Adrenal gland (tissue), 12 donors: ENCODE data around the gene POLR2B. TPM values are rescaled to one million over a fixed set of nuclear protein-coding genes. Genes with fewer than 3 reads are reported as not detected.
"Not testable (repeated sequence)": the region's sequence is repeated elsewhere in the genome, so short reads cannot be mapped to it uniquely, and the experiment has no call there.

ENCODE experiments used
- DNase-seq, 7 donors: peaks; one replicate each; pipeline ENCODE4 v3.0.0-alpha.2; 2019 to 2020
- H3K27ac ChIP-seq, 5 donors: fragments of 200-600 bp; sonication (generic) in 4 of 5; 1 replicate in 3 of 5; 2 replicates in 2 of 5; pipeline versions ENCODE4 v1.5.1 to v1.8.0; 2016 to 2020; ENCODE audit warnings: mild to moderate bottlenecking in 1 of 5
- H3K27me3 ChIP-seq: fragments of 200-600 bp; 2 replicates; pipeline ENCODE4 v1.8.0; 2021
- H3K36me3 ChIP-seq, 2 donors: fragments of 200-600 bp; replicated peaks in 1 of 2; 1 replicate in 1 of 2; 2 replicates in 1 of 2; pipeline versions ENCODE4 v1.5.1 to v1.8.0; 2018 to 2022
- H3K4me1 ChIP-seq, 2 donors: fragments of 200-600 bp; replicated peaks in 1 of 2; 1 replicate in 1 of 2; 2 replicates in 1 of 2; pipeline versions ENCODE4 v1.5.1 to v1.8.0; 2018 to 2021
- H3K4me3 ChIP-seq, 4 donors: fragments of 200-600 bp; sonication (generic) in 3 of 4; one replicate each; pipeline ENCODE4 v1.5.1; 2016 to 2018
- H3K9me3 ChIP-seq, 3 donors: fragments of 200-600 bp; sonication (generic) in 1 of 3; replicated peaks in 1 of 3; 1 replicate in 2 of 3; 2 replicates in 1 of 3; pipeline versions ENCODE4 v1.5.1 to v1.8.0; 2016 to 2021
- POLR2A ChIP-seq, 2 donors: fragments of 450-650 bp; IDR thresholded peaks; one replicate each; pipeline ENCODE4 v1.6.1; 2017; ENCODE audit warnings: antibody characterized with exemption in 2 of 2, mild to moderate bottlenecking in 2 of 2, moderate library complexity in 1 of 2
- WGBS, 4 donors: extraction: QIAGEN DNeasy Blood & Tissue Kit in 2 of 4; methylation state at CpG; one replicate each; pipeline versions ENCODE4 v1.1.5 to v1.1.7; 2013 to 2017; 5-methylcytosine and 5-hydroxymethylcytosine counted together
- intact Hi-C, 2 donors: fragments of 100-400 bp; cut with DNase I; formaldehyde crosslinking; loops; one replicate each; pipeline versions ENCODE4 v1.14.1 to v1.15.0; 2022 to 2023
- polyA plus RNA-seq, 3 donors: library from polyadenylated mRNA; stranded (reverse); fragments of 200-250 nt in 2 of 3; fragments of 350-450 nt in 1 of 3; fragmentation: Illumina TruSeq in 1 of 3; extraction: RNeasy Lipid Tissue Mini Kit (QIAGEN cat#74804) in 1 of 3; gene quantifications; one replicate each; pipeline ENCODE4 v1.2.3, GENCODE V29; 2013 to 2014
- total RNA-seq, 9 donors: library from RNA; depleted of rRNA in 4 of 9; stranded (reverse); fragments of >200 nt in 4 of 9; fragments of 120-200 nt in 1 of 9; fragmentation: NEBNext Ultra II Directional in 1 of 9; extraction: Animal tissue kit (Norgen Biotek cat#: 25700) in 1 of 9; gene quantifications; one replicate each; pipeline versions ENCODE4 v1.1.0 to v1.2.4, GENCODE V29; 2013 to 2023
- TF ChIP-seq, protein P1 (sequence below), 6 experiments: fragments of 450-650 bp in 4 of 6; fragments of 200-600 bp in 2 of 6; sonication (generic) in 1 of 6; IDR thresholded peaks; 1 replicate in 5 of 6; 2 replicates in 1 of 6; pipeline versions ENCODE4 v1.5.1 to v1.8.0; 2016 to 2021; ENCODE audit warnings: antibody characterized with exemption in 6 of 6, mild to moderate bottlenecking in 2 of 6, moderate library complexity in 1 of 6
- donor health status: healthy with polysubstance abuse.
- donor health status: Bipolar disorder and iron deficiency.
- donor health status: DM: yes; HTN: yes; CAD: no.
- donor health status: DM: no; HTN: no; CAD: no.
- donor health status: DM: no; HTN: no; CAD: no.
- donor health status: DM: yes; HTN: yes; CAD: no.

POLR2B gene
- total and polyA plus RNA-seq, 12 donors: 21.2 to 126 (median 74.2) TPM

DNA sequence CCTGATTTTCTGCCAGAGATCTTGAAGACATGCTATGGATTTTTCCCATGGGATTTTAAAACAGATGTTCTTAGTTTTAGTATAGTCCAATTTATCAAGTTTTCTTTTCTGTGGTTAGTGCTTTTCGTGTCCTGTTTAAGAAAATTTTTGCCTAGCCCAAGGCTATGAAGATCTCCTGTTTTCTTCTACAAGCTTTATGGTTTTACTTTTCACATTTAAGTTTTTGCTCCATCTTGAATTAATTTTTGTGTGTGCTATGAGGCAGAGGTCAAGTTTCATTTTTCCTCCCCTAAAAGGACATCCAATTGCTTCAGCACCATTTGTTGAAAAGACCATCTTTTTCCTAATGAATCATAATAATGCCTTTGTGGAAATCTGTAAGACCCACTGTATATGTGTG lies 65.6 kb downstream of the POLR2B start:
- intact Hi-C loops: no loop called here
- peak overlapping the region in 4 of 5 donors; percentile 51 to 88 (median 70) for H3K27ac ChIP-seq
- H3K9me3 ChIP-seq: no peaks in the 10 kb centered on the region
- H3K27me3 ChIP-seq: no peaks in the 10 kb centered on the region
- no peak overlapping the region for H3K4me3 ChIP-seq
- WGBS, 4 donors: 56 to 76% (median 66%) methylated on average over 1 of the region's 1 CpG
- H3K36me3 ChIP-seq: no peaks in the 10 kb centered on the region
- TF ChIP-seq, protein P1, sequence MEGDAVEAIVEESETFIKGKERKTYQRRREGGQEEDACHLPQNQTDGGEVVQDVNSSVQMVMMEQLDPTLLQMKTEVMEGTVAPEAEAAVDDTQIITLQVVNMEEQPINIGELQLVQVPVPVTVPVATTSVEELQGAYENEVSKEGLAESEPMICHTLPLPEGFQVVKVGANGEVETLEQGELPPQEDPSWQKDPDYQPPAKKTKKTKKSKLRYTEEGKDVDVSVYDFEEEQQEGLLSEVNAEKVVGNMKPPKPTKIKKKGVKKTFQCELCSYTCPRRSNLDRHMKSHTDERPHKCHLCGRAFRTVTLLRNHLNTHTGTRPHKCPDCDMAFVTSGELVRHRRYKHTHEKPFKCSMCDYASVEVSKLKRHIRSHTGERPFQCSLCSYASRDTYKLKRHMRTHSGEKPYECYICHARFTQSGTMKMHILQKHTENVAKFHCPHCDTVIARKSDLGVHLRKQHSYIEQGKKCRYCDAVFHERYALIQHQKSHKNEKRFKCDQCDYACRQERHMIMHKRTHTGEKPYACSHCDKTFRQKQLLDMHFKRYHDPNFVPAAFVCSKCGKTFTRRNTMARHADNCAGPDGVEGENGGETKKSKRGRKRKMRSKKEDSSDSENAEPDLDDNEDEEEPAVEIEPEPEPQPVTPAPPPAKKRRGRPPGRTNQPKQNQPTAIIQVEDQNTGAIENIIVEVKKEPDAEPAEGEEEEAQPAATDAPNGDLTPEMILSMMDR (IDR thresholded peaks at IDR 0.05): no peak
- TF ChIP-seq POLR2A (IDR thresholded peaks at IDR 0.05): no peak
- DNase-seq: no peak
- peaks cover 0 to 35% of the 10 kb centered on the region in 2 donors for H3K4me1 ChIP-seq

DNA sequence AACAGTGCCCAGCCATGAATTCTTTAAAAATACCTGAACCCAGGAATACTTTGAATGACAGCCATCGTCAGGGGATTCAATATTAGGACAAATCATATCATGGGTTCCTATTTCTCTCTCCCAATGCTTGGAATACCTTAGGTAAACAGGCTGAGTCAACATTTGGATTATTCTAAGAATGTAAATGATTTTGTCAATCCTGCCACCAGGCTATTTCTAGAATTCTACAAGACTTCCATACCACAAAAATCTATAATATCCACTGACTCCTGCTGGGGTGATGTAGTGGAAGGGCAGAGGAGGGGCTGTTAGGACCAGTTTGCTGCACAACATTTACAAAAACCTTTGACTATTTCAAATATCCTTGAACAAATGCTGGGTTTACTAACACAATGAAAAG lies 66.3 kb downstream of the POLR2B start:
- Histone ChIP-seq H3K36me3 (no peaks in the 10 kb centered on the region), H3K4me1 (peaks cover 0 to 35% of the 10 kb centered on the region in 2 donors), H3K27ac (peak overlapping the region in 3 of 5 donors; percentile 62 to 73 (median 68)), H3K9me3 (no peaks in the 10 kb centered on the region), H3K4me3 (no peak overlapping the region), H3K27me3 (no peaks in the 10 kb centered on the region)
- DNase-seq: no peak
- intact Hi-C loops: no loop called here
- WGBS, 4 donors: 80 to 97% (median 89%) methylated on average over 1 of the region's 1 CpG
- TF ChIP-seq, protein P1 (IDR thresholded peaks at IDR 0.05): no peak
- TF ChIP-seq POLR2A (IDR thresholded peaks at IDR 0.05): no peak

DNA sequence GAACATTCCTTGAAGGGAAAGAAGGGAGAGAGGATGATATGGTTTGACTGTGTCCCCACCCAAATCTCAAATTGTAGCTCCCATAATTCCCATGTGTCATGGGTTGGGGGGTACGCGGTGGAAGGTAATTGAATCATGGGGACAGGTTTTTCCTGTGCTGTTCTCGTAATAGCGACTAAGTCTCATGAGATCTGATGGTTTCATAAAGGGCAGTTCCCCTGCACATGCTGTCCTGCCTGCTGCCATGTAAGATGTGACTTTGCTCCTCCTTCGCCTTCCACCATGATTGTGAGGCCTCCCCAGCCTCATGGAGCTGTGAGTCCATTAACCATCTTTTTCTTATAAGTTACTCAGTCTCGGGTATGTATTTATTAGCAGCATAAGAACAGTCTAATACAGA lies 68.3 kb downstream of the POLR2B start:
- H3K27ac ChIP-seq, DNase-seq, intact Hi-C loops, H3K36me3 ChIP-seq, H3K9me3 ChIP-seq, H3K4me3 ChIP-seq, H3K27me3 ChIP-seq: not testable (repeated sequence)
- peaks cover 0 to 27% of the 10 kb centered on the region in 2 donors for H3K4me1 ChIP-seq
- 95 to 96% (median 96%) methylated on average over 6 of the region's 6 CpGs for WGBS, 4 donors

DNA sequence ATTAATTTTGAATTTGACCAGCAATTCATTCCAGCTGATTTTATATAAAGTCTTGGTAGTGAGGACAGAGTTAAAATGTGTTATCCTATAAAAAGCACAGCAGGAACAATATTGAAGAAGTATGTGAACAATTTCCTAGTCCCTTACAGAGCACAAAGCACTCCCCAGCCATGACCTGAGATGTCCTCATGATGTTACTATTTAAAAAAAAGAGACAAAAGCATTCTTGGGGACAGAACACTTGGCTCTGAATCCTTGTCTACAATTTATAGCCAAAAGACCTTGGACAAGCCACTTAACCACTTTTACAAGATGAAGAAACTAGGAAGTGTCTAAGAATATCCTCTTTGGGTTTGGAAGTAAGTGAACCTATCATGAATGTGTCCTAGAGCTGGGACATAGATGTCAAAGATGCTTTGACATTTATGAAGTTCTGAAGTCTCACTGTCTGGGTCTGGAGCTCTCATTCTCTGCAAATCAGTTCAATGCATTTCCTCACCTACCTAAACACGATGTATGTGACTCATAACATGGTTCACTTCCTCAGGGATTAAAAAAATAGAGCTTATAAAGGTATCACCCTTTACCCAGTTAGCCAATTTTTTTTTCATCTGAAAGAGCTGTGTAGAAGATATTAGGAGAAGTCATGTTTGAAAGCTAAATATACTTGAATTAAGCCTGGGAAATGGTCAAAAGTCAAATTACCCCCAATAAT lies 70.1 kb downstream of the POLR2B start:
- no peaks in the 10 kb centered on the region for H3K9me3 ChIP-seq
- H3K36me3 ChIP-seq: no peaks in the 10 kb centered on the region
- H3K4me1 ChIP-seq: peaks cover 0 to 16% of the 10 kb centered on the region in 2 donors
- no peak overlapping the region for H3K4me3 ChIP-seq
- TF ChIP-seq POLR2A (IDR thresholded peaks at IDR 0.05): no peak
- TF ChIP-seq, protein P1 (IDR thresholded peaks at IDR 0.05): no peak
- H3K27ac ChIP-seq: peak overlapping the region in 3 of 5 donors; percentile 2 to 30 (median 29)
- intact Hi-C loops: no loop called here
- DNase-seq: no peak
- 0 to 36% (median 23%) methylated on average over 1 of the region's 1 CpG for WGBS, 4 donors
- H3K27me3 ChIP-seq: no peaks in the 10 kb centered on the region

DNA sequence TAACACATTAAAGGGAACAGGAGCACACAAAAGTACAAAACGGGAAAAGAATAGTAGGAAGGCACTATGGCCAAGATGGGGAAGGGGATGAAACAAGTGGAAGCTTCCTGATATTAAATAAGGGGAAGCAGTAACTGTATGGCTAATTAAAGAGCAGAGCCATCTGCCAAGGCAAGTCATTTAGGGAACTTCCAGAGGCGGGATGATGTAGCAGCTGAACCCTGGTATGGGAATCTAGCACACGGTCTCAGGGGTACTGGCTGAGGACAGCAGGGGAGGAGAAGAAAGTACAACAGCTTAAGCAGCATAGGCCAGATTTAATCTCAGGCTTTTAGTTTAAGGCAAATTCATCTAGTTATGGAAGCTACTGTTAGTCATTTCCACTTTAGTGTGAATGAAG lies 72.4 kb downstream of the POLR2B start:
- Histone ChIP-seq H3K27me3 (no peaks in the 10 kb centered on the region), H3K9me3 (no peaks in the 10 kb centered on the region), H3K27ac (peak overlapping the region in 1 of 5 donors; percentile 17), H3K36me3 (no peaks in the 10 kb centered on the region), H3K4me3 (no peak overlapping the region), H3K4me1 (peaks cover 0 to 9% of the 10 kb centered on the region in 2 donors)
- intact Hi-C loops: no loop called here
- 51 to 59% (median 55%) methylated on average over 3 of the region's 3 CpGs for WGBS, 4 donors
- TF ChIP-seq POLR2A (IDR thresholded peaks at IDR 0.05): no peak
- TF ChIP-seq, protein P1 (IDR thresholded peaks at IDR 0.05): no peak
- no peak for DNase-seq
